WI38 (cell line): ENCODE measurements around the gene NUDT15.
"Not testable (repeated sequence)": the region's sequence is repeated elsewhere in the genome, so short reads cannot be mapped to it uniquely, and the experiment has no call there.

Experiments used
- H3K4me3 ChIP-seq: 2 replicates; pipeline ENCODE4 v1.5.1; 2011; ENCODE audit warnings: low read depth, mild to moderate bottlenecking, control low read depth, low read length
- TF ChIP-seq, protein P1 (sequence below): IDR thresholded peaks from 2 replicates; pipeline ENCODE4 v1.5.1; 2012; ENCODE audit warnings: low read depth, mild to moderate bottlenecking, control low read depth, low read length

Gene NUDT15

DNA sequence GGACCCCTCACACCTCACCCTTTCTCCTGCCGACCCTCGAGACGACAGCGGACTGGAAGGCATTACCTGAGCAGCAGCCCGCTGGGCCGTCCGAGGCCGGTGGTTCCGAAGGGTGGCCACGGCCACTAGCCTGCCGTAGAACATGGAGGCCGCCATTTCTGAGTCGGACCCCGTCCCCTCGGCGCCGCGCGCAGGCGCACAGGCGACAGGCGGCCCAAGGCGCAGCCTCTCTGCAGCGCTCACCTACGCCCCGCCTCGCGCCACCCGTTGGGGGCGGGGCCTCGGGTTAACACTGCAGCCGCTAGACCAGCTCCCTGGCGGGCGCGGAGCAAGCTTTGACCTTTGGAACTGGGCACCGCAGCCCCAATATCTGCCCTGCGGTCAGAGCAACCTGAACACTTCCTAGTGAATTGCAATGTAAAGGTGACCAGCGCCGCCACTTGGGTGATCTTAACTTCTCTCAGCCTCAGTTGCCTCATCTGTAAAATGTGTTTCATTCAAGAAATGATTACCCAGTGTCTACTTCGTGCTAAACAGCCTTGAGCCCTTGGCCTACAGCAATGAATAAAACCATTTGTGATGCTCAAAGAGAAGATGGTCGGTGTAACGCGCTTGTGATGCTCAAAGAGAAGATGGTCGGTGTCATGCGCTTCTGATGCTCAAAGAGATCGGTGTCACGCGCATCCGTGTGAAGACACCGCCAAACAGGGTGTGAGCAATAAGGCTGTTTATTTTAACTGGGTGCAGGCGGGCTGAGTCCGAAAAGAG is 36.2 kb upstream of the NUDT15 start, which contains the start of gene SUCLA2:
TSS of gene SUCLA2 (minus strand) at position 160 of the 768 bp plus-strand sequence. CDS start at position 156, 4 bp downstream.
- TF ChIP-seq, protein P1, sequence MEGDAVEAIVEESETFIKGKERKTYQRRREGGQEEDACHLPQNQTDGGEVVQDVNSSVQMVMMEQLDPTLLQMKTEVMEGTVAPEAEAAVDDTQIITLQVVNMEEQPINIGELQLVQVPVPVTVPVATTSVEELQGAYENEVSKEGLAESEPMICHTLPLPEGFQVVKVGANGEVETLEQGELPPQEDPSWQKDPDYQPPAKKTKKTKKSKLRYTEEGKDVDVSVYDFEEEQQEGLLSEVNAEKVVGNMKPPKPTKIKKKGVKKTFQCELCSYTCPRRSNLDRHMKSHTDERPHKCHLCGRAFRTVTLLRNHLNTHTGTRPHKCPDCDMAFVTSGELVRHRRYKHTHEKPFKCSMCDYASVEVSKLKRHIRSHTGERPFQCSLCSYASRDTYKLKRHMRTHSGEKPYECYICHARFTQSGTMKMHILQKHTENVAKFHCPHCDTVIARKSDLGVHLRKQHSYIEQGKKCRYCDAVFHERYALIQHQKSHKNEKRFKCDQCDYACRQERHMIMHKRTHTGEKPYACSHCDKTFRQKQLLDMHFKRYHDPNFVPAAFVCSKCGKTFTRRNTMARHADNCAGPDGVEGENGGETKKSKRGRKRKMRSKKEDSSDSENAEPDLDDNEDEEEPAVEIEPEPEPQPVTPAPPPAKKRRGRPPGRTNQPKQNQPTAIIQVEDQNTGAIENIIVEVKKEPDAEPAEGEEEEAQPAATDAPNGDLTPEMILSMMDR, result no peak
- H3K4me3 ChIP-seq, result peak within 1 kb of the TSS; percentile 95

DNA sequence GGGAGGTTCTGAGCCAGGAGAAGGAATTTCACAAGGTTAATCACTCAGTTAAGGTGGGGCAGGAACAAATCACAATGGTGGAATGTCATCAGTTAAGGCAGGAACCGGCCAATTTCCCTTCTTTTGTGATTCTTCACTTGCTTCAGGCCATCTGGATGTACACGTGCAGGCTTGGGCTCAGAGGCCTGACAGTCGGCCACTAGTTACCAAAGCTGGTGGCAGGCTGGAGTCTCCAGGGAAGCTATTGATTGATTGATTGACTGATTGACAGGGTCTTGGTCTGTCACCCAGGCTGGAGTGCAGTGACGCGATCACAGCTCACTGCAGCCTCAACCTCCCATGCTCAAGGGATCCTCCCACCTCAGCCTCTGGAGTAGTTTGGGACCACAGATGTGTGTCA is 35.5 kb upstream of the NUDT15 start:
- H3K4me3 ChIP-seq, result not testable (repeated sequence)

DNA sequence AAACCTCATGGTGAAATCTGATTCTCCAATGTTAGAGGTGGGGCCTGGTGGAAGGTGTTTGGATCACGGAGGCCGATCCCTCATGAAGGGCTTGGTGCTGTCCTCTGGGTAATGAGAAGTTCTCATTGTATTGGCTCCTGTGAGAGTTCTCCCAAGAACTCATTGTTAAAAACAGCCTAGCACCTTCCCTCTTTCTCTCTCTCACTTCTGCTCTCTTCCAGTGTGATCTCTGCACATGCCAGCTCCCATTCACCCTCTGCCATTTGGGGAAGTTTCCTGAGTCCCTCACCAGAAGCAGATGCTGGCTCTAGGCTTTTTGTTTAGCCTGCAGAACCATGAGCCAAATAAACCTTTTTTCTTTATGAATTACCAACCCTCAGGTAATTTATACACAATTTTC is 33.3 kb upstream of the NUDT15 start:
- TF ChIP-seq, protein P1, result no peak
- no peak overlapping the region for H3K4me3 ChIP-seq

DNA sequence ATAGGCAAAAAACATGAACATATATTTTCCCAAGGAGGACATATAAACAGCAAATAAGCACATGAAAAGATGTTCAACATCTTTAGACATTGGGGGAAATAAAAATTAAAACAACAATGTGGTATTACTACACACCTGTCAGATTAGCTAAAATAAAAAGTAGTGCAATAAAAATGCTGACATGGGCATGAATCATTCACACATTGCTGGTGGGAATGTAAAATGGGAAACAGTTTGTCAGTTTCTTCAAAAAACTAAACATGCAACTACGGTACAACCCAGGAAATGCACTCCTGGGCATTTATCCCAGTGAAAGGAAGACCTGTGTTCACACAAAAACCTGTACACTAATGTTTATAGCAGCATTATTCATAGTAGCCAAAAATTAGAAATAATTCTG is 31.1 kb upstream of the NUDT15 start:
- no peak overlapping the region for H3K4me3 ChIP-seq
- TF ChIP-seq, protein P1, result no peak

DNA sequence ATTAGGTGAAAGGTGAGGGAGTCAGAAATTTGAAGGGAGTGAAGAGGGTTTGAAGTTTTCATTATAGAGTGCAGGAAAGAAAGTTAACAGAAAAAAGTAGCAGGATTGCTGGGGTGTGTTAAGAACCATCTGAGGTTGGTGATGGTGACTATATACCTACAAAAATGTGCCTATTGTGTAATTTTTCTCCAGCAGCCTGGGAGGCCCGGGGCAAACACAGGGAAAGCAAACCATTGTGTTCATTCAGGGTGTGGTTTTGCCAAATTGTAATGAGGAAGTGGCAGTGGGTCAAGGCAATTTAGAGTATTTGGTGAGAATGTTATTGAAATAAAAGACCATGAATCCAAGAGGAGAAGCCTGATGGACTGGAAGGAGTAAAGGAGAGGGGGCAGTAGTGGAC is 28.2 kb upstream of the NUDT15 start:
- no peak overlapping the region for H3K4me3 ChIP-seq
- TF ChIP-seq, protein P1, result no peak

DNA sequence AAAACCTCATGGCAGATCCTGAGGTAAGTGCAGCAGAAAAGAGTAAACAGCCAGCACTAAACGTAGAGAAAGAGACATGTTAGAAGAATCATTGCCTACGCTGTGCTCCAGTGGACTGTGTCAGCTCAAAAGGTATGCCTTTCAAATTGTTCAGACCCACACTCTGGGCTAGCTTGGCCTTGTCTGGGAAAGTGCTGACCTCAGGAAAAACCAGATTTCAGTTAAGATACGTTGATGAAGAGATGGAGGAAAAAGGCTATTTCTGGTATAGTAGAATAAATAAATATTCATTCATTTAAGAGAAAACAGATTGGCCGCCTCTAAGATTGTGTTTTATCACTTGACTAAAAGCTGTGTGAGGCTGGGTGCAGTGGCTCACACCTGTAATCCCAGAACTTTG is 26.8 kb upstream of the NUDT15 start:
- TF ChIP-seq, protein P1, result no peak
- H3K4me3 ChIP-seq, result no peak overlapping the region

DNA sequence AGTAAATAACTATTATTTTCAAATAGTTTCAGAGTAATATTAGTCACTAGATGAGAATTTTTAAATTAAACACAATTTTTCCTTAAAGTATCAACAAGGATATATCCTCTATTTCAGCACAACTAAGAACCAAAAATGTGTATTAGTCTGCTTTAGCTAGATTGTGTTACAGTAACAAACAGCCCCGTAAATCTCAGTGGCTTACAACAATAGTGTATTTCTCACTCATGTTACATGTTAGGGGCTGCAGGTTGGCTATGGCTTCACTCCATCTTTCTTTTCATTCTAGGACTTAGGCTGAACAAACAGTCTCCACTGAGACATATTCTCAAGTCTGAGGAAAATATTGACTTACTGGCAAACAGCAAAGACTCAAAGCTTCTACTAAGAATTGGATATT is 24.9 kb upstream of the NUDT15 start:
- TF ChIP-seq, protein P1, result no peak
- no peak overlapping the region for H3K4me3 ChIP-seq

DNA sequence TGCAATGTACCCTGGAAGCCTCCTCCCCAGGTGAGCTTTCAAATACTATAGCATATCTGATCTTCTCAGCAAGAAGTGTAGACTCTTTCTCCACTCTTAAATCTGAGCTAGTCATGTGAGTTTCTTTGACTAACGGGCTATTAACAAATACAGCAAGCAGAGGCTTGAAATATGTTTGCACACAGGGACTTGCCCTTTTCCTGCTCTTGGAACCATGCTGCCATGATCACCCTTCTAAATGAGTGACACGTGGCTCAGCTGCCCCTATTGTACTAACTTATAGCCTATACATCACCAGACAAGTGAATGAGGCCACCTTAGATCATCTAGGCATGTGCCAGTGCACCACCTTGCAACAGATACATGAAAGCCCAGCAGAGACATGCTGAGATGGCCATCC is 23.2 kb upstream of the NUDT15 start:
- TF ChIP-seq, protein P1, result no peak
- no peak overlapping the region for H3K4me3 ChIP-seq
